Renal pelvis (tissue), 4 donors: ENCODE measurements around the gene KIRREL3. TPM values are rescaled to one million over a fixed set of nuclear protein-coding genes. Genes with fewer than 3 reads are reported as not detected.

Experiments used
- DNase-seq: peaks from one replicate; pipeline ENCODE4 v3.0.0-alpha.2; 2013
- polyA plus RNA-seq, 3 donors: library from polyadenylated mRNA; unstranded; fragments of 120-200 nt; gene quantifications; one replicate each; pipeline ENCODE4 v1.2.1, GENCODE V29; 2013; ENCODE audit not compliant: insufficient read length in 3 of 3

The KIRREL3 gene
- polyA plus RNA-seq, 3 donors, result 1.6 to 1.8 (median 1.7) TPM

DNA sequence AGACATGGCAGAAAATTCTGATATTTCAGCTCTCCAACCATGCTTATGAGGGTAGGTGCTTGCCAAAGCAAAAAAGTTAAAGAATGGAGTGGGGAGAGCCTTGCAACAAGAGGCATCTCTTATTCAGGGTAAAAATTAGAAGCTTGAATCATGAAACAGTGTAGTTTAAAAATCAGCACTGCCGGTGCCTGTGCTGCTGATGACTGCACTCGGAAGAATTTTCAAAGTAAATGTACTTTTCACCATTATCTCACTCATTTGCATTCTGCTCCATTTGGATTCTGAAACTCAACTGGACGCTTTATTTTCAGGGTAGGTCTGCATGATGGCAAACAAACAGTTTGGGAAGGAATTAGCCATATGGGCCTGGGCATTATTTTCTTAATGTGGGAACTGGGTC, 126.3 kb downstream of the KIRREL3 start:
- no peak for DNase-seq

- DNase-seq, result no peak
These were observed 128.8 kb downstream of the KIRREL3 start for GRCh38 chr11:126871792-126872191.

- DNase-seq, result no peak
These were observed 130.5 kb downstream of the KIRREL3 start for GRCh38 chr11:126870021-126870420.

DNA sequence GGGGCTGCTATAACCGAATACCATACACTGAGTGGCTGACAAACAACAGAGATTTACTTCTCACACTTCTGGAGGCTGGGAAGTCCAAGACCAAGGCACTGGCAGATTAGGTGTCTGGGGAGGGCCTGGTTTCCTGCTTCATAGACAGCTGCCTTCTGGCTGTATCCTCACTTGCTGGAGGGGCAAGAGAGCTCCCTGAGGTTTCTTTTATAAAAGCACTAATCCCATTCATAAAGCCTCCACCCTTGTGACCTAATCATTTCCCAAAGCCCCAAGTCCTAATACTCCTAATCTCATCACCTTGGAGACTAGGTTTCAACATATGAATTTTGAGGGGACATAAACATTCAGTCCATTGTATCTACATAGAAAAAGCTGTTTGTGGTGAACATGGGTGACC, 131.8 kb downstream of the KIRREL3 start:
- DNase-seq, result no peak

DNA sequence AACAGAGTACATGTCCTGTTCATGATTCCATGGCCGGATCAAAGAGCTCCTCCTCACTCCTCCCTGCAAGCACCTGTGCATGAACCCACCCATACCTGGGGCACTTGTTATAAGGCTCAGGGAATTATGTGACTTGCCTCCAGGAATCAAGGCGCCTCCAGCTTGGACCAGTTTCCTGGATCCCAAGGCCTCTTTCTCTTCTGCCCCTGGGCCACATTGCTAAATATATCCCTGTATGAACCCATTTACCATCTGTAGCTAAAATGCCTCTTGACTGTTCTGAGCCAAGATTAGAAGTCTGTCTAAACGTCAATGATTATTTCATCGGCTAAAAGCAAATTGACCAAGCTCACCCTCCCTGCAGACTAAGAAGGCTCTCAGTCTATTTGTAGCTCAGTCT, 135.6 kb downstream of the KIRREL3 start:
- DNase-seq, result no peak

GRCh38 chr11:126863294-126863997, 137.1 kb downstream of the KIRREL3 start:
- no peak for DNase-seq

GRCh38 chr11:126862664-126863243, 137.8 kb downstream of the KIRREL3 start:
- no peak for DNase-seq

DNA sequence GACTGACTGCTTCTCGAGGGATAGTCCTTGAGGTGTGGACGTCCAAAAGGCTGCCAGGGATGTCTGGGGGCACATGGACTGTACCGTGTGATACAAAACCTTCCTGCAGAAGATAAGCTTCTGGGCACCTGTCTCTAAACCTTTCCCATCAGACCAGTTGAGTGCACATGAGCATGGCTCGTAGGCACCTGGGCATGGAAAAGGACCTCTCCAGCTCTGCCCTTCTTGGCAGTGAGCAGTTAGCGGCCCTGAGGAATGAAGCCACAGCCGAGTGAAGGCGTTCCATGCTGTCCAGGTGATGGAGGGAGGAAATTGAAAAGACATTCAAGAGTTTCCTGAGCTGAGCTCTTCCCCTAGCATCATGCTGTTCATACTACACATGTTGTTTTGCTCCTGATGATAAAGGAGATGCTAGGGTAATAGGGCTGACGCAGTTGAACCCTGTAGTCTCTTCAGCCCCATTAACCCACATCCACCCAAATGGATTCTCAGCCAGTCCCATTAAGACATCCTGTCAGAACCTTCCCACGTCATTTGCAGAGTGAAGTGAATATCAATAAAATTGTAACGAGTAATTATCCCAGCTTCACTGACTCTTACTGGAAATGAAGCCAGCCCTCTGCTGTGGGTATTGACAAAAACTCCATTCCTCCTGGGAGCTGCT, 138.6 kb downstream of the KIRREL3 start:
- DNase-seq, result no peak

- no peak for DNase-seq
These were observed 142.4 kb downstream of the KIRREL3 start for GRCh38 chr11:126857860-126858808.

DNA sequence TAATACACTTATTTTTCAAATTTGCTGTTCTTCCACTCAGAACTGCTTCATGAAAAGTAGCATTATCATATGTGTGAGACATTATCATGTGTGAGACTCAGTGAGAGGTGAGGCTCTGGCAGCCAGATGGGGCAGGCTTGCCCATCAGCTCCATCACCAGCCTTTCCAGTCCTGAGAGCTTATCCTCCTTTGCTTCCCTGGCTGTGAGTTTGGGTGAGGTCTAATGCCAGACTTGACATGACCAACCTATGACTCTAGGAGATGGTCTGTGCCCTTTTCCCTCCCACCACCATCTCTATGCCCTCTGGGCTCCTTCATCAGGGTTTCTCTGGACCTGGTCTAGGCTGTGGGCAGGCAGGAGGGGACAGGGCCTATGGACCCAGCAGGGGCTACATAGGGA, 145.0 kb downstream of the KIRREL3 start:
- no peak for DNase-seq

GRCh38 chr11:126853732-126854131, 146.8 kb downstream of the KIRREL3 start:
- DNase-seq, result no peak

DNA sequence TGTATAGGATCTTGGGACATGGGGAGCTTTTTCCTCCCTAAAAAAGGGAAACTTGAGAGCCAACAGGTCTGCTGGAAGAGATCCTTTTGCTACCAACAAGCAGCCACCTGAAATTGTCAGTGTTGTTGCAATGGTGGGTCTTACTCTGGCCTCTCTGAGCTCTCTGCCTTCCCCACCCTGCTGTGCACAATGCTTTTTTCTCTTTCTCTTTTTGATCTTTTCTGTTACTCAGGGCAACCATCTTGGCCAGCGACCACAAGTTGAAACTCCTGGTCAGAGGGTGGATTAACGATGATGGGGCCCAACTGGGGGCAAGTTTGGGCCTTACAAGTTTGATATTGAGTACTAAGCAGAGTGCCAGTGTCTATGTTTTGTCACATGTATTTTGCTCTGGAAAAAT, 155.8 kb downstream of the KIRREL3 start:
- no peak for DNase-seq

DNA sequence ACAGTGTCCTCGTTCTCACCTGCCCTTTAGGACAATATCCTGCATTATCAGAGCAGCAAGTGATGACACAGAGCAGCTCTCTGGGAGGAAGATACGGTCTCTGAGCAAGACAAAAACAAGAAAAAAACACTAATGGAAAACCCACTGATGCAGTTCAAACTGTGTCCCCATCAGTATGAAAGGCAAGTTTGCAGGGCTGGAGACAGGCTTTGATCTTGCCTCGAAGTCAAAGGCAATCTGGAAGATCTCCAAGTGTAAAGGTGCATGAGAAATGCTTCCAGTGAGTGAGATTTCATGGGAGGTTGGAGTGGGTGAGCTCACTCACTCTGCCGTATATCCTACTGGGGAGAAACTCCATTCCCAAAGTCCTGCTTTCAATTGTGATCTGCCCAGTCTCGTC, 157.5 kb downstream of the KIRREL3 start:
- DNase-seq, result no peak

DNA sequence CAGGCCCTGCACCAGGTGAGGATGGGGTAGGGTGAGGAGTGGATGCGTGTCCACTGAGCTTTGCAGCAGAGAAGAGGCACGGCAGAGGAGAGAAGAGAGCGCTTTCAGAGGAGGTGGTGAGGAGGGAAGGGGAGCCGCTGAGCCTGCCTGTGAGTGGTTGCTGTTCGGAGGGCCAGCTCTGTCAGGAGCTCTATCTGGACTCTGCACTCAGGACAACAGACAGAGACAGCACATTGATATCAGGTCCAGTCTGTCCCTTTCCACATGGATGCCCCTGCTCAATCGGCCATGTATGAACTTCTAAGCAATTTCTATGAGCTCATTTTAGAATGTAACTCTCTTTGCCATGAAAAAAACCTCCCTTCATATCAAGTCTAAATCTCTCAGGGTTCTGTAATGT, 158.6 kb downstream of the KIRREL3 start:
- no peak for DNase-seq

GRCh38 chr11:126840975-126841374, 159.6 kb downstream of the KIRREL3 start:
- DNase-seq, result no peak

- DNase-seq, result no peak
These were observed 160.2 kb downstream of the KIRREL3 start for GRCh38 chr11:126840201-126840886.

- no peak for DNase-seq
These were observed 161.1 kb downstream of the KIRREL3 start for GRCh38 chr11:126839496-126839895.

DNA sequence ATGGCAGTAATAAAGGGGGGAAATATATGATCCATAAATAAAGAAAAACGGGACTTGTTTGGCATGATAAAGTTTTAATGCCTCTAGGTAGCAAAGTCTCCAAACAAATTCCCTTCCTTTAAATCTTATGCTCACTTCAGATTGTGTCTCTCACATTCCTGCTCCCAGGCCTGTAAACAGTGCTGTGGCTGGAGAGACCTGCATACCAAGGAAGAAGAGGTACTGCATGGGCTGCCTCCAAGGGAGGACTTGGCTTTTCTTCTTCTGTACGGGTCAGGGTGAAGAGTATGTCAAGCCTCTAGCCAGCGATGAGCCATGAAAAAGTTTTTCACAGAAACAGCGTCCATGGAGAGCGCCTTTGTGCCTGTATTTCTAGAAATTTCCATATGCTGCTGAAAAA, 161.8 kb downstream of the KIRREL3 start:
- DNase-seq, result no peak

DNA sequence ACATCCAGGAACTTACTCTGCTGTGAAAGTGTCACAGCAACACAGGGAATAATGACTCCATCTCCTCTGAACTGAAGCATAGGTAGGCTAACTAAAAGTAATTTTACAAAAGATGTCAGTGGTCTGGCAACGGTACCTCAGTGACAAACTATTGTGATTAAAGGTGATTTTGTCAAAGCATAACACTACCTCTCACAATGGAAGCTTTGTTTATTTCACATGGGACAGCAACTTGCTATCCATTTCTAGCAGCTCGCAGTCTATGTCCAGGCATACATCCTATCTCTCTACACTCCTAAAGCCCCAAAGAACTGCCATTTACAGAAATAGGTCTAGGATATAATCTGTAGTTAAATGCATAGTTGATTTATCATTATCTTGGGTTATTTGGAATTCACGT, 163.0 kb downstream of the KIRREL3 start:
- no peak for DNase-seq

- DNase-seq, result no peak
These were observed 166.0 kb downstream of the KIRREL3 start for GRCh38 chr11:126834573-126834972.

DNA sequence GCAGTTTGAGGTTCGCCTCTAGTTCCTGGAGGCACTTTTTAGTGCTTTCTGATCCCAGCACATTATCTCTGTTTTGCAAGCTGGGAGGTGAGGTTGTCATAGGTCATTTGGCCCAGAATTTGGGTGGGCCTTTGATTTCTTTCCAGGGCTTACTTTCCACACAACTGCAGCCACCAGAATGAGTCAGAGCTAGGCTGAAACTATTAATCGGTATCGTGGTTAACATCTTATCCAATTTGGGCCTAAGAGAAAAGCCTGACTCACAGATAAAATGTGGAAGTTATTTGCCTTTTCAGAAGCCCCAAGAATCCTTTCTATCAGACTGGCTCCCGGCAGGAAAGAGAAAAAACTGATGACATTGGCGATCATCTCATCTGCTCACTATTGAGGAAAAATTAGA, 166.4 kb downstream of the KIRREL3 start:
- DNase-seq, result no peak

DNA sequence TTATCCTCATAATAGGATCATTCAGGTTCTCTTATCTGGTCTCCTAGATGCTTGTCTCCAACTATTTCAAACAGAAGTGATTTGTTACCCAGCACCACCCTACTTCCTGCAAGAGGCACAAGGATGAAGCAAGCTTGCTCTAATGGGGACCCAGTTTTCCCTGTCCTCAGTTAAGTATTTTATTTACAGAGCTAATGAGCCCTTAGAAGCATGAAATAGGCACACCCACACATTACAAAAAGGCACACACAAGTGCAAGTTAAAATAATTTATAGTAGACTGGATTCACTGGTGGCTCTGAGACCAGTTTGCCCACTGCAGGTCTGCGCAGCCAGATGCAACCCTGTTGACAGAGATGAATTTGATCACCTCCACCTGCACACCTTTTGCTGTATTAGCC, 167.5 kb downstream of the KIRREL3 start:
- no peak for DNase-seq
